B cell (primary cell): Measurements from ENCODE around the gene S1PR5. TPM values are rescaled to one million over a fixed set of nuclear protein-coding genes. Genes with fewer than 3 reads are reported as not detected.

Source experiments
- ATAC-seq: fragments of 200-7000 bp; cut with Tn5 transposase; one replicate; pipeline ENCODE4 v1.10.0; 2021; ENCODE audit warnings: low read depth, mild to moderate bottlenecking, moderate number of reproducible peaks, moderate library complexity
- CTCF ChIA-PET: fragments of 350-600 bp; sonication (Branson Sonifier 250); formaldehyde crosslinking; loops from one replicate; lab custom pipeline; 2021; ENCODE audit warnings: antibody characterized with exemption, inconsistent platforms; lab: Charles Lee
- POLR2A ChIA-PET: fragments of 350-600 bp; sonication (Branson Sonifier 250); formaldehyde crosslinking; loops from one replicate; lab custom pipeline; 2021; ENCODE audit warnings: antibody characterized with exemption; lab: Charles Lee
- DNase-seq: peaks from one replicate; pipeline ENCODE4 v3.0.0; 2013
- H2AFZ ChIP-seq: 2 replicates; pipeline ENCODE4 v1.6.1; 2012; ENCODE audit warnings: mild to moderate bottlenecking, low read depth, low read length; ENCODE audit not compliant: insufficient read depth, poor library complexity, severe bottlenecking
- H3K27ac ChIP-seq, 2 donors: 1 replicate in 1 of 2; 2 replicates in 1 of 2; pipeline ENCODE4 v1.5.1; 2012 to 2013; ENCODE audit warnings: low read length in 2 of 2, mild to moderate bottlenecking in 2 of 2, moderate library complexity in 1 of 2
- H3K27me3 ChIP-seq, 4 experiments: fragments of 200-600 bp in 1 of 4; sonication (generic) in 1 of 4; replicated peaks in 1 of 4; 1 replicate in 2 of 4; 2 replicates in 2 of 4; pipeline versions ENCODE4 v1.6.1 to v1.7.0; 2013 to 2016; ENCODE audit warnings: low read length in 3 of 4, mild to moderate bottlenecking in 2 of 4, mixed read lengths in 1 of 4, moderate library complexity in 1 of 4; ENCODE audit not compliant: insufficient read depth in 4 of 4, control insufficient read depth in 3 of 4; ENCODE audit errors: control extremely low read depth in 1 of 4
- H3K36me3 ChIP-seq, 2 experiments: replicated peaks in 1 of 2; 1 replicate in 1 of 2; 2 replicates in 1 of 2; pipeline versions ENCODE4 v1.6.1 to v1.7.1; 2013; ENCODE audit warnings: low read length in 1 of 2; ENCODE audit not compliant: insufficient read depth in 2 of 2, control insufficient read depth in 1 of 2; ENCODE audit errors: control extremely low read depth in 1 of 2, extremely low read depth in 1 of 2
- H3K4me1 ChIP-seq, 2 donors: fragments of 200-600 bp in 1 of 2; sonication (generic) in 1 of 2; 1 replicate in 1 of 2; 2 replicates in 1 of 2; pipeline versions ENCODE4 v1.5.1 to v1.6.1; 2013 to 2017; ENCODE audit warnings: low read length in 2 of 2; ENCODE audit not compliant: control insufficient read depth in 2 of 2, insufficient read depth in 2 of 2
- H3K4me2 ChIP-seq: replicated peaks from 2 replicates; pipeline ENCODE3; 2012; ENCODE audit warnings: mild to moderate bottlenecking, low read depth, low read length; ENCODE audit not compliant: poor library complexity, severe bottlenecking
- H3K4me3 ChIP-seq, 5 experiments: fragments of 200-600 bp in 1 of 5; sonication (generic) in 1 of 5; 1 replicate in 3 of 5; 2 replicates in 2 of 5; pipeline versions ENCODE4 v1.5.1 to v1.7.0; 2011 to 2016; ENCODE audit warnings: low read length in 4 of 5, mild to moderate bottlenecking in 4 of 5, low read depth in 2 of 5, control low read depth in 1 of 5, moderate library complexity in 1 of 5; ENCODE audit not compliant: insufficient read depth in 1 of 5; ENCODE audit errors: control extremely low read depth in 1 of 5, extremely low read depth in 1 of 5
- H3K79me2 ChIP-seq: fragments of 200-600 bp; sonication (generic); one replicate; pipeline ENCODE4 v1.6.0; 2016; ENCODE audit warnings: low read length; ENCODE audit not compliant: control insufficient read depth, insufficient read depth
- H3K9ac ChIP-seq: fragments of 200-600 bp; sonication (generic); 2 replicates; pipeline ENCODE4 v1.6.1; 2017; ENCODE audit warnings: mild to moderate bottlenecking, low read length, moderate library complexity
- H3K9me3 ChIP-seq, 3 donors: one replicate each; pipeline versions ENCODE4 v1.6.1 to v1.7.1; 2013; ENCODE audit warnings: low read length in 2 of 3; ENCODE audit not compliant: control insufficient read depth in 2 of 3, insufficient read depth in 1 of 3; ENCODE audit errors: control extremely low read depth in 1 of 3
- H4K20me1 ChIP-seq: 2 replicates; pipeline ENCODE4 v1.6.0; 2012; ENCODE audit warnings: mild to moderate bottlenecking, low read length; ENCODE audit not compliant: insufficient read depth, control insufficient read depth, poor library complexity, severe bottlenecking
- H3K27ac Mint-ChIP-seq: one replicate; pipeline ENCODE4 v1.8.0; 2021; ENCODE audit warnings: mixed read lengths
- H3K27me3 Mint-ChIP-seq: one replicate; pipeline ENCODE4 v1.8.0; 2021; ENCODE audit warnings: mixed read lengths
- H3K4me1 Mint-ChIP-seq: one replicate; pipeline ENCODE4 v1.8.0; 2021; ENCODE audit warnings: mixed read lengths
- H3K4me3 Mint-ChIP-seq: one replicate; pipeline ENCODE4 v1.8.0; 2021; ENCODE audit warnings: mixed read lengths
- H3K9me3 Mint-ChIP-seq: one replicate; pipeline ENCODE4 v1.8.0; 2022; ENCODE audit warnings: mixed read lengths; ENCODE audit not compliant: insufficient read depth
- EZH2 ChIP-seq: IDR thresholded peaks from 2 replicates; pipeline ENCODE4 v1.6.1; 2012; ENCODE audit warnings: borderline replicate concordance, low read depth, mild to moderate bottlenecking, moderate library complexity, low read length; ENCODE audit not compliant: insufficient read depth, poor library complexity, severe bottlenecking
- WGBS: methylation state at CpG from one replicate; pipeline ENCODE4 v1.1.5; 2013; ENCODE audit warnings: missing lambda C conversion rate; ENCODE audit not compliant: insufficient coverage; 5-methylcytosine and 5-hydroxymethylcytosine counted together
- intact Hi-C: fragments of 100-400 bp; cut with micrococcal nuclease; formaldehyde crosslinking; loops from one replicate; pipeline ENCODE4 v1.10.0; 2022
- polyA plus RNA-seq: library from polyadenylated mRNA; depleted of rRNA; stranded (reverse); fragments of >200 nt; gene quantifications from 2 replicates; pipeline ENCODE4 v1.2.3, GENCODE V29; 2012
- total RNA-seq, 2 donors: library from RNA; stranded (reverse); fragments of 120-200 nt in 1 of 2; gene quantifications; 1 replicate in 1 of 2; 2 replicates in 1 of 2; pipeline versions ENCODE4 v1.2.3 to v1.2.4, GENCODE V29; 2013 to 2022
- TF ChIP-seq, protein P1 (sequence below): fragments of 200-600 bp; IDR thresholded peaks from one replicate; pipeline ENCODE4 v1.8.0; 2022; ENCODE audit warnings: antibody characterized with exemption, mild to moderate bottlenecking

S1PR5 gene
- total and polyA plus RNA-seq, 2 donors (not counting 1 experiment from before 2014, with no cell fraction given) = 0.27 to 0.67 TPM

DNA sequence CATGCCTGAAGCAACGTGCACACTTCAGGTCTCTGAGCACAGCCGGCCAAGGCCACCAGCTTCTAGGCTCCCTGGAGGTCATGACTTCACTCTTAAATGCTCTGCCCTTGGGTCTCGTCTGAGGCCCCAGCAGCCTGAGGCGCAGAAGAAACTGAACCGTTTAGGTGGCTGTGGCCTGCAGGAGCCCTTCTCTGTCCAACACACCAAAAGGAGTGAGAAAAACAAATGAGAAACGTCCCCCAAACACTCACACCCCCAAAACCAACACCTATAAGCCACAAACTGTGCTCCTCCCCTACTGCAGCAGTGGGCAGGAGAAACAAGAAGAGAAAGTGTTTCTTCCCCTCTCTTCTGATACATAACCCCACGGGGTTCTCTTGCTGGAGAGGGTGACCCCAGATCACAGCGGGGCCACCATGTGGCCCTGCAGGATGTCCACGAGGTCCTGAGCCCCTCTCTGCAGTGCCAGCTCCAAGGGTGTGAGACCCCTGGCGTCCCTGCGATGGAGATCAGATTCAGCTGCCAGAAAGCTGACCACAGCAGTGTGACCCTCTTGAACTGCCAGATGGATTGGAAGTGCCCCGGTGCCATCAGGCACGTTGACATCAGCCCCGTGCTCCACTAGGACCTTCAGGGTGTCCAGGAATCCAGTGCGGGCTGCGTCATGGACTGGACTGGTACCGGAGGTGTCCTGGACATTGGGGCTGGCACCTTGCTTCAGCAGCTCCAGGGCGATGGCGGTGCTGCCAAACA is 49.6 kb upstream of the S1PR5 start:
- H3K4me3 ChIP-seq = peak overlapping the region; percentile 92 to 99 (median 97)
- peaks cover 28 to 41% of the 10 kb centered on the region in 2 donors for H3K4me1 ChIP-seq
- H3K9me3 ChIP-seq = no peaks in the 10 kb centered on the region
- Mint-ChIP-seq H3K4me1 (peaks cover 44% of the 10 kb centered on the region), H3K27me3 (no peaks in the 10 kb centered on the region), H3K9me3 (no peaks in the 10 kb centered on the region), H3K4me3 (peak overlapping the region; percentile 95), H3K27ac (peak overlapping the region; percentile 96)
- TF ChIP-seq, protein P1, sequence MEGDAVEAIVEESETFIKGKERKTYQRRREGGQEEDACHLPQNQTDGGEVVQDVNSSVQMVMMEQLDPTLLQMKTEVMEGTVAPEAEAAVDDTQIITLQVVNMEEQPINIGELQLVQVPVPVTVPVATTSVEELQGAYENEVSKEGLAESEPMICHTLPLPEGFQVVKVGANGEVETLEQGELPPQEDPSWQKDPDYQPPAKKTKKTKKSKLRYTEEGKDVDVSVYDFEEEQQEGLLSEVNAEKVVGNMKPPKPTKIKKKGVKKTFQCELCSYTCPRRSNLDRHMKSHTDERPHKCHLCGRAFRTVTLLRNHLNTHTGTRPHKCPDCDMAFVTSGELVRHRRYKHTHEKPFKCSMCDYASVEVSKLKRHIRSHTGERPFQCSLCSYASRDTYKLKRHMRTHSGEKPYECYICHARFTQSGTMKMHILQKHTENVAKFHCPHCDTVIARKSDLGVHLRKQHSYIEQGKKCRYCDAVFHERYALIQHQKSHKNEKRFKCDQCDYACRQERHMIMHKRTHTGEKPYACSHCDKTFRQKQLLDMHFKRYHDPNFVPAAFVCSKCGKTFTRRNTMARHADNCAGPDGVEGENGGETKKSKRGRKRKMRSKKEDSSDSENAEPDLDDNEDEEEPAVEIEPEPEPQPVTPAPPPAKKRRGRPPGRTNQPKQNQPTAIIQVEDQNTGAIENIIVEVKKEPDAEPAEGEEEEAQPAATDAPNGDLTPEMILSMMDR = no peak
- no peak for TF ChIP-seq EZH2
- ChIA-PET CTCF (interaction anchor here (0.6 to 12.0 kb wide), 15 partner anchors 11 to 297 kb away, joined by 3 to 102 read pairs (median 4); partner anchors contain the start of gene CDC37), POLR2A (interaction anchor here (0.6 to 2.7 kb wide), 11 partner anchors 11 to 268 kb away, joined by 3 to 26 read pairs (median 10); partner anchors contain the start of gene ATG4D)
- H4K20me1 ChIP-seq = peaks cover 34% of the 10 kb centered on the region
- H2AFZ ChIP-seq = no peak overlapping the region
- H3K27ac ChIP-seq = peak overlapping the region; percentile 87 to 88
- peaks cover 42% of the 10 kb centered on the region for H3K79me2 ChIP-seq
- peak; percentile 8 for ATAC-seq
- peak; percentile 85 for DNase-seq
- peak overlapping the region; percentile 85 for H3K9ac ChIP-seq
- H3K27me3 ChIP-seq = no peaks in the 10 kb centered on the region
- H3K4me2 ChIP-seq = peak overlapping the region; percentile 82
- 33% methylated on average over 18 of the region's 19 CpGs for WGBS
- intact Hi-C loops = loop anchor here (1.0 to 5.0 kb wide), 4 partner anchors 24 to 150 kb away; partner anchors contain the start of genes ATG4D and ILF3
- peaks cover 2 to 10% of the 10 kb centered on the region in 2 experiments for H3K36me3 ChIP-seq

DNA sequence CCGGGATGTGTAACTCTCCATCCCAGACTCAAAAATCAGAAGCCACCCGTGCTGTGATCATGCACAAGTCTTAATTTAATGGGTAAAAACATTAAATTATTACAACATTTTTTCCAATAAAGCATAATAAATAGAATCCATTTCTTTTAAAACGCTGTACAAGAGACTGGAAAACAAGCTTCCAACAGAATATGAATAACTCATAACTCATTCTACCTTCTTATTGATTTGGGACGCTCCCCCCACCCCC is 49.1 kb upstream of the S1PR5 start:
- peak overlapping the region; percentile 96 for H3K27ac Mint-ChIP-seq
- no peaks in the 10 kb centered on the region for H3K9me3 Mint-ChIP-seq
- ATAC-seq (no peak), DNase-seq (no peak)
- H3K36me3 ChIP-seq = peaks cover 2 to 13% of the 10 kb centered on the region in 2 experiments
- no peak for TF ChIP-seq EZH2
- TF ChIP-seq, protein P1 = no peak
- peaks cover 47% of the 10 kb centered on the region for H3K79me2 ChIP-seq
- H3K4me1 ChIP-seq = peaks cover 28 to 41% of the 10 kb centered on the region in 2 donors
- H3K27me3 Mint-ChIP-seq = no peaks in the 10 kb centered on the region
- H3K4me1 Mint-ChIP-seq = peaks cover 44% of the 10 kb centered on the region
- peaks cover 39% of the 10 kb centered on the region for H4K20me1 ChIP-seq
- peak overlapping the region; percentile 82 for H3K4me2 ChIP-seq
- no peak overlapping the region for H2AFZ ChIP-seq
- 0% methylated on average over 3 of the region's 4 CpGs for WGBS
- no peaks in the 10 kb centered on the region for H3K9me3 ChIP-seq
- H3K9ac ChIP-seq = peak overlapping the region; percentile 85
- no peaks in the 10 kb centered on the region for H3K27me3 ChIP-seq
- ChIA-PET CTCF (interaction anchor here (0.8 to 12.0 kb wide), 12 partner anchors 10 to 296 kb away, joined by 3 to 102 read pairs (median 4); partner anchors contain the start of gene CDC37), POLR2A (interaction anchor here (0.6 to 2.2 kb wide), 12 partner anchors 10 to 269 kb away, joined by 3 to 26 read pairs (median 6); partner anchors contain the start of genes ATG4D and KEAP1)
- H3K4me3 Mint-ChIP-seq = peak overlapping the region; percentile 95
- H3K27ac ChIP-seq = peak overlapping the region; percentile 87 to 88
- intact Hi-C loops = loop anchor here (1.0 to 5.0 kb wide), 4 partner anchors 23 to 149 kb away; partner anchors contain the start of genes ATG4D and ILF3
- peak overlapping the region; percentile 92 to 99 (median 97) for H3K4me3 ChIP-seq
